ENCODE results near the gene TNFRSF1B.

TNFRSF1B gene

GRCh38 chr1:12188657-12189327, 22.0 kb downstream of the TNFRSF1B start:
- in situ Hi-C loops (cut with MboI; ENCODE audit: low sequenced_read_pairs): no loop called here

GRCh38 chr1:12189328-12189682, 22.5 kb downstream of the TNFRSF1B start:
- in situ Hi-C loops (cut with MboI; ENCODE audit: low sequenced_read_pairs): no loop called here

- in situ Hi-C loops (cut with MboI; ENCODE audit: low sequenced_read_pairs): no loop called here
These were observed 24.6 kb downstream of the TNFRSF1B start for GRCh38 chr1:12191242-12192032.

GRCh38 chr1:12194666-12195216, 27.9 kb downstream of the TNFRSF1B start:
- in situ Hi-C loops (cut with MboI; ENCODE audit: low sequenced_read_pairs): no loop called here

- in situ Hi-C loops (cut with MboI; ENCODE audit: low sequenced_read_pairs): no loop called here
These were observed 28.6 kb downstream of the TNFRSF1B start for GRCh38 chr1:12195416-12195815.

GRCh38 chr1:12196641-12197482, 30.1 kb downstream of the TNFRSF1B start:
- in situ Hi-C loops (cut with MboI; ENCODE audit: low sequenced_read_pairs): no loop called here

GRCh38 chr1:12197483-12197880, 30.7 kb downstream of the TNFRSF1B start:
- in situ Hi-C loops (cut with MboI; ENCODE audit: low sequenced_read_pairs): no loop called here

- in situ Hi-C loops (cut with MboI; ENCODE audit: low sequenced_read_pairs): no loop called here
These were observed 33.4 kb downstream of the TNFRSF1B start for GRCh38 chr1:12200208-12200607.

GRCh38 chr1:12201352-12202189, 34.8 kb downstream of the TNFRSF1B start:
- in situ Hi-C loops (cut with MboI; ENCODE audit: low sequenced_read_pairs): no loop called here

- in situ Hi-C loops (cut with MboI; ENCODE audit: low sequenced_read_pairs): no loop called here
These were observed 35.4 kb downstream of the TNFRSF1B start for GRCh38 chr1:12202190-12202497.

- in situ Hi-C loops (cut with MboI; ENCODE audit: low sequenced_read_pairs): no loop called here
These were observed 35.8 kb downstream of the TNFRSF1B start for GRCh38 chr1:12202577-12202976.

- in situ Hi-C loops (cut with MboI; ENCODE audit: low sequenced_read_pairs): no loop called here
These were observed 36.6 kb downstream of the TNFRSF1B start for GRCh38 chr1:12203216-12204007.

- in situ Hi-C loops (cut with MboI; ENCODE audit: low sequenced_read_pairs): no loop called here
These were observed 37.3 kb downstream of the TNFRSF1B start for GRCh38 chr1:12204140-12204539.

- in situ Hi-C loops (cut with MboI; ENCODE audit: low sequenced_read_pairs): loop anchor here (5.0 kb wide), 1 partner anchor 78 kb away; no protein-coding TSS in a partner anchor
These were observed 38.2 kb downstream of the TNFRSF1B start for GRCh38 chr1:12204754-12205658.

GRCh38 chr1:12206238-12206637, 39.4 kb downstream of the TNFRSF1B start:
- in situ Hi-C loops (cut with MboI; ENCODE audit: low sequenced_read_pairs): loop anchor here (5.0 kb wide), 1 partner anchor 79 kb away; no protein-coding TSS in a partner anchor

- in situ Hi-C loops (cut with MboI; ENCODE audit: low sequenced_read_pairs): loop anchor here (5.0 kb wide), 1 partner anchor 80 kb away; no protein-coding TSS in a partner anchor
These were observed 40.1 kb downstream of the TNFRSF1B start for GRCh38 chr1:12206792-12207424.

- in situ Hi-C loops (cut with MboI; ENCODE audit: low sequenced_read_pairs): loop anchor here (5.0 kb wide), 1 partner anchor 81 kb away; no protein-coding TSS in a partner anchor
These were observed 41.5 kb downstream of the TNFRSF1B start for GRCh38 chr1:12208271-12208670.
